DMS53 treated with DMSO at 0.1 percent for 48 hours (cell line): ENCODE results near the gene ZDHHC5.
"Not testable (repeated sequence)": the region's sequence is repeated elsewhere in the genome, so short reads cannot be mapped to it uniquely, and the experiment has no call there.

Experiments used
- DNase-seq: peaks from one replicate; lab custom pipeline; 2025; ENCODE audit not compliant: unreplicated experiment; lab: John Stamatoyannopoulos, UW

The ZDHHC5 gene

DNA sequence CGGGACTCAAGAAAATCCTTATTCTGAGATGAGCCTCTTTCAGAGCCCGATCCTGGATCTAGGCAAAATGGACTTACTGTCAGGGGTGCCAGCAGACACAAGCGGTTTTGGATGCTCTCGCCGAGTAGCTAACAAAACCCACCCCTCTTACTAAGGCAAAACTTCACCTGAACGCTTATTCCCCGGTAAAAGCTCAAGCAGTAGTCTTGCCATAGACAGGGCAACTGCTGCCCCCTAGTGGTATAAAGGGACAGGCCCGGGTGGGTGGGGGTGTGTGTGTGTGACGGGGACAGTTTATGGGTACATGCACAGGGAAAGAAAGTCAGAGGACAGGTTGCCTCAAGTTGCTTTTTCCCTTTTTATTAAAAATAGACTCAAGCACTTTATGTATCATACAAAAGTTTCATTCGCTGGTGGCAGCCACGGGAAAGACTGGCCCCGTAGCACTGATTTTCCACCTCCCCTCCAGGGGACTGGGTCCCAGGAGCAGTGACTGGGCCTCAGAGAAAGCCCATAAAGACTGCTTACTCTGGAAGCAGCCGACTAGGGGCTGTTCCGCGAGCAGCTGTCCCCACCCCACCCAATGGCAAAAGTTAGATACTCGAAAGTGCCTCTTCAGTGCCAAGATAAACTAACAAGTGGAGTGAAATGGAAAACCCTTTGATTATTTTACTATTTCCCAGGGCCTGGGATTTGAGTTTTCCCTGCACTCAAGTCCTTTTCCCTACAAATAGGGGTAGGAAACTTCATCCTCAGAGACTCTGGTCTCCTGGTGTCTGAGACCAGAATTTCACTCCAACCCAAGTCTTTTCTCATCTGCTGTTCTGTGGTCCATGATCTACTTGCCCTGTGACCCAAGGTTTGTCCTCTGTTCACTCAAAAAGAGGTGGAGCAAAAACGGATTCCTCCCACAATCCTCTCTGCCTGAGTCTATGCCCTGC, 22.9 kb upstream of the ZDHHC5 start:
- peak; percentile 2 for DNase-seq

DNA sequence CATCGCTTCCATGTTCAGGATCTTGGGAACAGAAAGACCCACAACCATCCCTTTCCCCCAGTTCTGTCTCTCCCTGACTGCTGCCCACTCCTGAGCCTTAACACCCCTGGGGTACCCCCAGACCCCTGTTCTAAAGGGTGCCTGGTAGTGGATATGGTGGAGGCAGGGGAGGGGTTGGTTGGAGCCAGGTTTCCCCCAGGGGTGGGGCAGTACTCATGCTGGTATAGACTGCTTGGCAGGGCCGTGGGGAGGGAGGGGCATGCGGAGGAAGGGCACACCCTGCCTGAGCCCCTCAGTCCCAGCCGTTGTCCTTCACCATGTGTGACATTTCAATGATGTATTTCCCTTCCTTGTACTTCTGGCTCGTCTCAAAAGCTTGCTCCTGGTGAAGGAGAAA, 22.2 kb upstream of the ZDHHC5 start:
- DNase-seq = no peak

GRCh38 chr11:57646194-57646798, 21.6 kb upstream of the ZDHHC5 start:
- DNase-seq = no peak

- DNase-seq = no peak
Observed at GRCh38 chr11:57646799-57647303, 21.1 kb upstream of the ZDHHC5 start.

- no peak for DNase-seq
Observed at GRCh38 chr11:57647372-57647771, 20.5 kb upstream of the ZDHHC5 start.

DNA sequence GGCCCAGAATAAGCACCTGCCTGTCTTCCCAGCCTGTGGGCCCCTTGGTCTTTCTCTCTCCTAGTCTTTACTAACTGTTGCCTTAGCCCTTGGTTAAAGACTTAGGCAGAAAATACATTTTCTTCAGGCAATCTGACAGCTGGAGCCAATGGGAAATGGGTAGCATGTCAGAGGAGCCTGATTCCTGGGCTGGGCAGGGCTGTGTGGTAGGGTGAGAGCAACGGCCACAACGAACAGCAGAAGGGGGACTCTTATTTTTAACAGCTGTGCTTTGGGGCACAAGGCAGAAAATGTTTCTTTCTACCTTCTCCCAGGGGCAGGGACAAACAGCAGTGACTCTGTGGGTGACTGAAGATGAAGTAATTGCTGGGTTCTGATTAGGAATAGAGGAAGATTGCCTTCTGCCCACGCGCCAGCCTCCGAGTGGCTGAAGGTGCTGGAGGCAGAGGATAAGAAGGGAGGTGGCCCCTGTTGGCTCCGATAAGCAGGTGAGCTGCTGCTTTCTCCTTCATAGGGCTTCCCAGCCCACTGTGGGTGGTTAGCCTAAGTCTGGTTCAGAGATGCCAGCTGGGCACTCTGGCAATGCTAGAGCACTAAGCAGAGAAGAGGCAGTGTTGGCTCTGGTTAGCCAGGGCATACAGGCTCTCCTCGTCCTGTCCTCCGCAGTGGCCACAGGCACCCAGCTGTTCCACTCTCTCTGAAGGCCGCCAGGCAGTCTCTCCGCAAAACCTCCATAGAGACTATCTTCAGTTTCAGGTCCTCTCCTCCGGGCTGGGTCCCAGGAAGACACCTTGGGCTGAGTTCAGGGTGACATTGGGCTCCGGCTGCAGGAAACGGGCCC, 19.7 kb upstream of the ZDHHC5 start:
- no peak for DNase-seq

GRCh38 chr11:57648801-57649735, 18.8 kb upstream of the ZDHHC5 start:
- no peak for DNase-seq

DNA sequence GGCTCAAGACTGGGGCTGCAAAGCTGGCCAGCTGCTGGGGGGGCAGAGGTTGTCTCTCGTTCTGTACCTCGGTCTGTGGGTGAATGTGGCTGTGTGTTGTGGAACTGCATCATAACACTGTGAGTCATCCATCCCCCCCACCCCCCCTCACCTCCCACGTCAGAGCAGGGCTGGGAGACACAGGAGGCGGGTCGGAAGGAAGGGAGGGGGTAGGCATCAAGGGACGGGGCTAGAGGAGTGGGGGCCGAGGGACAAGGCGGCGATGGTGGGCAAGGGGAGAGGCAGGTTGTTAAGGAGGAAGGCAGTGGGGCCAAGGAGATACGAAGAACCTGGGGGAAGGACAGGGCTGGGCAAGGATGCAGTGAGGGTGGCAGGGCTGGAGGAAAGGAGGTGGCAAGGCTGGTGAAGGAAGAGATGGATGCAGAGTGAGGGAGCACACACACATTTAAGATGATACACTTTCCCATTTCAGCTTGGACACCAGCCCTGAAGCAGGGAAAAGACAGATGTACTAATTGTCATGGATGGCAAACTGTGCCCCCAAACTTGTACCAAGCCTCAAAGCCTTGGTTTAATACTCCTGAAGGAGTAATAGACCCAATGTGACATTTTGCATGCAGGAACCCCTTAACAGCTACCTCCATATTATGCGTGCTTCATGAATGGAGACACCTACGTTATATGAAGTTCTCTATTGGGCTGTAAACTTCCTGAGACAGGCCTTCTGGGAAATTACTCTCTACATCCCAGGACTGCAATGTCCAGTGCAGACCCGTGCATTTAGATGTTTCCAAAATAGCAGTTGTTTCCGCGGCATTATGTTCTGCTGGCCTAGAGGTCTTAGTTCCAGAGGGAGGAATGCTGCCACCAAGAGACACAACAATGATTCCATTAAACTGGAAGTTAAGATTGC, 17.8 kb upstream of the ZDHHC5 start, which contains the start of gene YPEL4:
Gene YPEL4 (minus strand): TSS at position 87 of the 913 bp plus-strand sequence. CDS start 2,805 bp downstream, outside the sequence.
- DNase-seq = no peak

DNA sequence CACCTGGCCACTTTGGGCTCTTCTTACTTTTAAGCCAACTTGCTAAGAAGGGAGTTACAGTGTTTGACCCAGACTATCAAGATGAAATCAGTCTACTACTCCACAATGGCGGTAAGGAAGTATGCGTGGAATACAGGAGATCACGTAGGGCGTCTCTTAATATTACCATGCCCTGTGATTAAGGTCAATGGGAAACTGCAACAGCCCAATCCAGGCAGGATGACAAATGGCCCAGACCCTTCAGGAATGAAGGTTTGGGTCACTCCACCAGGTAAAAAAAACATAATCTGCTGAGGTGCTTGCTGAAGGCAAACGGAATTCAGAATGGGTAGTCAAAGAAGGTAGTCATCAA, 17.2 kb upstream of the ZDHHC5 start:
- no peak for DNase-seq

- no peak for DNase-seq
Observed at GRCh38 chr11:57651408-57651807, 16.5 kb upstream of the ZDHHC5 start.

DNA sequence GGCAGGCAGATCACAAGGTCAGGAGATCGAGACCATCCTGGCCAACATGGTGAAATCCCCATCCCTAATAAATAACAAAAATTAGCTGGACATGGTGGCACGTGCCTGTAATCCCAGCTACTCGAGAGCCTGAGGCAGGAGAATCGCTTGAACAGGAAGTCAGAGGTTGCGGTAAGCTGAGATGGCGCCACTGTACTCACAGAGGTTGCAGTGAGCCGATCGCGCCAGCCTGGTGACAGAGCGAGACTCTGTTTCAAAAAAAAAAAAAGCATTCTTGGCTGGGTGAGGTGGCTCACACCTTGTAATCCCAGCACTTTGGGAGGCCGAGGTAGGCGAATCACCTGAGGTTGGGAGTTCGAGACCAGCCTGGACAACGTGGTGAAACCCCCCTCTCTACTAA, 15.7 kb upstream of the ZDHHC5 start:
- DNase-seq = not testable (repeated sequence)

GRCh38 chr11:57652662-57653061, 15.3 kb upstream of the ZDHHC5 start:
- no peak for DNase-seq

- no peak for DNase-seq
Observed at GRCh38 chr11:57653163-57653562, 14.8 kb upstream of the ZDHHC5 start.

GRCh38 chr11:57656885-57657193, 11.1 kb upstream of the ZDHHC5 start:
- DNase-seq = no peak

DNA sequence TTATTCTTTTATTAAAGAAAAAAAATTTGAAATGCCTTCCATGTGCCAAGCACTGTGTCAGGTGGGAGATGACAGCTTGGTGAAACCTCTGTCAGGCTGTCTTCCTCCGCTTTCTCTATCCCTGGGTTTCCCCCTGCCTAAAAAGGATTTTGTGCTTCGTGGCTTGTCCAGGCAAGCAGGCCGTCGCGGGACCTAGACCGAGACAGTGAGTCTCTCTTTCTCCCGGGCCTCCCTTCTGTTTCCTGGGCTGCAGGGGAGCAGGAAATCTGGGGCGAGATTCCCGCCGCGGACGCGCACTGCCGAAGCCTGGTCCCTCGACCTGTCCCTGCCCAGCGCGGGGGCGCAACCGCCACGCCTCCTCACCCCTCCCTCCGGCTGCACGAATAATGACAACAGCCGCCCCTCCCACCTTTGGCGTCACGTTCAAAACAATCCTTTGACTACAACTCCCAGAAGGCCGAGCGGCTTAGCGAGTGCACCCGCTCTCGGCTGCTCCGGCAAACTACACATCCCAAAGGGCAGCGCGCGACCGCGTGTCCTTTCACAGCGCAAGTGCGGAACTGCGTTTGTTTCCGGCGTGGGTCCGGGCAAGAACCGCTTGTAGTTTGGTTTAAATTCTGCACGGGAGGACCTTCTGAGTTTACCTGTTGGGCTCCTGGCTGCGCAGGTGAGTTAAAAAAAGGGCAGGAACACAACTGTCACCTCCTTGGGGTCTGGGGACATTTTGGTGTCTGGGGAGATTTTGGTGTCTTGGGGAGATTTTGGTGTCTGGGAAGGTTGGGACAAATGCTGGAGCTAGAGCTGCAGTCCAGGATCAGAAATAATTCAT, 10.5 kb upstream of the ZDHHC5 start, which contains the start of gene CLP1:
Gene CLP1 (plus strand): TSS at position 569 of the 829 bp plus-strand sequence. CDS start 1,715 bp downstream, outside the sequence.
- DNase-seq = peak; percentile 72

GRCh38 chr11:57658023-57658361, 9.9 kb upstream of the ZDHHC5 start:
- DNase-seq = no peak

GRCh38 chr11:57659669-57660068, 8.2 kb upstream of the ZDHHC5 start:
- no peak for DNase-seq

DNA sequence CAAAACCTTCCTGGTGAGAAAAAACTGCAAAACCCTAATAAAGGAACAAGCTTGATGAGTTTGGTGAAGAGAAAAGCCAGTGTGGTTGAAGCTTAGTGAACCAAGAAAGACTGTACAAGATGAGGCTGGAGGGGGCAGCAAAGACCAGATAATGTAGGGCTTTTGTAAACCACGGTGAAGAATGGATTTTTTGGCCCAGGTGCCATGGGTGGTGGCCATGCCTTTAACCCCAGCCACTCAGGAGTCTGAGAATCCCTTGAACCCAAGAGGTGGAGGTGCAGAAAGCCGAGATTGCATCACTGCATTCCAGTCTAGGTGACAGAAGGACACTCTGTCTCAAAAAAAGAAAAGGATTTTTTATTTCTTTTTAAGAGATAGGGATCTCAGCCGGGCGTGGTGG, 5.0 kb upstream of the ZDHHC5 start:
- no peak for DNase-seq
